Osteocyte (in vitro differentiated cells): ENCODE results near the gene AKAP13. TPM values are rescaled to one million over a fixed set of nuclear protein-coding genes. Genes with fewer than 3 reads are reported as not detected.

Experiments
- DNase-seq: peaks from one replicate; pipeline ENCODE4 v3.0.0; 2021; ENCODE audit warnings: mixed read lengths; ENCODE audit not compliant: unreplicated experiment; ENCODE audit errors: extremely low spot score
- H3K27ac Mint-ChIP-seq: one replicate; pipeline ENCODE4 v1.8.0; 2021; ENCODE audit warnings: mild to moderate bottlenecking, mixed read lengths; ENCODE audit not compliant: unreplicated experiment
- H3K27me3 Mint-ChIP-seq: one replicate; pipeline ENCODE4 v1.8.0; 2021; ENCODE audit warnings: mixed read lengths; ENCODE audit not compliant: unreplicated experiment
- H3K36me3 Mint-ChIP-seq: one replicate; pipeline ENCODE4 v1.8.0; 2021; ENCODE audit warnings: mixed read lengths; ENCODE audit not compliant: unreplicated experiment
- H3K4me1 Mint-ChIP-seq: one replicate; pipeline ENCODE4 v1.8.0; 2021; ENCODE audit warnings: mixed read lengths; ENCODE audit not compliant: unreplicated experiment
- H3K4me3 Mint-ChIP-seq: one replicate; pipeline ENCODE4 v1.8.0; 2021; ENCODE audit warnings: mild to moderate bottlenecking, moderate library complexity, mixed read lengths; ENCODE audit not compliant: unreplicated experiment
- H3K9me3 Mint-ChIP-seq: one replicate; pipeline ENCODE4 v1.8.0; 2021; ENCODE audit warnings: mixed read lengths; ENCODE audit not compliant: unreplicated experiment
- CTCF ChIP-seq: fragments of 200-600 bp; sonication (generic); IDR thresholded peaks from 2 replicates; pipeline ENCODE4 v1.5.0; 2021; ENCODE audit warnings: antibody characterized with exemption, mild to moderate bottlenecking, moderate library complexity
- total RNA-seq: library from RNA; stranded (reverse); gene quantifications from 2 replicates; pipeline ENCODE4 v1.2.1, GENCODE V29; 2021

AKAP13 gene
- total RNA-seq, 1 donor from 2014 or later = 146 TPM

- H3K27ac Mint-ChIP-seq = no peak overlapping the region
- peaks cover 16% of the 10 kb centered on the region for H3K4me1 Mint-ChIP-seq
- DNase-seq = no peak
- H3K36me3 Mint-ChIP-seq = peaks cover 17% of the 10 kb centered on the region
- no peaks in the 10 kb centered on the region for H3K27me3 Mint-ChIP-seq
- no peak overlapping the region for H3K4me3 Mint-ChIP-seq
- H3K9me3 Mint-ChIP-seq = no peaks in the 10 kb centered on the region
- TF ChIP-seq CTCF = no peak
These were observed 178.4 kb downstream of the AKAP13 start for GRCh38 chr15:85558848-85559247.

DNA sequence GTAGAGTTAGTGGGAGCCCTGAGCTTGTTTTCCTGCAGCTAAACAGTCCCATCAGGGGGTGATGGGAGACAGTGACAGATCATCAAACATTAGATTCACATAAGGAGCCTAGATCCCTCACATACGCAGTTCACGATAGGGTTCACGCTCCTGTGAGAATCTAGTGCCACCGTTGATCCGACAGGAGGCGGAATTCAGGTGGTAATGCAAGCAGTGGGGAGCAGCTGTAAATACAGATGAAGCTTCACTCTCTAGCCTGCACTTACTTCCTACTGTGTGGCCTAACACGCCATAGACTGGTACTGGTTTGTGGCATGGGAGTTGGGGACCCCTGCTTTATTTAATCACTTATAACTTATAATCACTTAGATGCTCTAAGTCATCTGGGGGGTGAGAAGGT is 179.1 kb downstream of the AKAP13 start:
- no peaks in the 10 kb centered on the region for H3K27me3 Mint-ChIP-seq

DNA sequence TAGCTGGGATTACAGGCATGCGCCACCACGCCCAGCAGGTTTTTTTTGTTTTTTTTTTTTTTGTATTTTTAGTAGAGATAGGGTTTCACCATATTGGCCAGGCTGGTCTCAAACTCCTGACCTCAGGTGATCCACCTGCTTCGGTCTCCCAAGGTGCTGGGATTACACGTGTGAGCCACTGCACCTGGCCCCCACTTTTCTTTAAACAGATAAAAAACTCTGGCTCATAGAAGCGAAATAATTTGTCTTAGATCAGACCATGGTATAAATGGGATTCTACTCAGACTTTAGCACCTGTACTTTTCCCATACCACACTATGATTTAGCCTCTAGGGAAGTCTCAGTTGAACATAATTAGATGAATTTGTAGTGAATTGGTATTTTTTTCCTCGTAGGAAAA is 182.4 kb downstream of the AKAP13 start:
- peaks cover 24% of the 10 kb centered on the region for H3K4me1 Mint-ChIP-seq
- no peaks in the 10 kb centered on the region for H3K9me3 Mint-ChIP-seq
- no peak for DNase-seq
- peak overlapping the region; percentile 70 for H3K27ac Mint-ChIP-seq
- TF ChIP-seq CTCF = no peak
- H3K36me3 Mint-ChIP-seq = peaks cover 8% of the 10 kb centered on the region
- H3K27me3 Mint-ChIP-seq = no peaks in the 10 kb centered on the region
- no peak overlapping the region for H3K4me3 Mint-ChIP-seq

More for the DNA sequence above, 179.1 kb downstream of the AKAP13 start:
- H3K4me3 Mint-ChIP-seq = no peak overlapping the region
- no peaks in the 10 kb centered on the region for H3K9me3 Mint-ChIP-seq
- DNase-seq = no peak
- H3K27ac Mint-ChIP-seq = no peak overlapping the region
- no peak for TF ChIP-seq CTCF
- H3K4me1 Mint-ChIP-seq = peaks cover 22% of the 10 kb centered on the region
- peaks cover 12% of the 10 kb centered on the region for H3K36me3 Mint-ChIP-seq

GRCh38 chr15:85563328-85563727 is 182.9 kb downstream of the AKAP13 start:
- no peak for DNase-seq
- Mint-ChIP-seq H3K27me3 (no peaks in the 10 kb centered on the region), H3K36me3 (peaks cover 3% of the 10 kb centered on the region), H3K4me3 (no peak overlapping the region), H3K27ac (peak overlapping the region; percentile 70), H3K4me1 (peaks cover 27% of the 10 kb centered on the region), H3K9me3 (no peaks in the 10 kb centered on the region)
- no peak for TF ChIP-seq CTCF

DNA sequence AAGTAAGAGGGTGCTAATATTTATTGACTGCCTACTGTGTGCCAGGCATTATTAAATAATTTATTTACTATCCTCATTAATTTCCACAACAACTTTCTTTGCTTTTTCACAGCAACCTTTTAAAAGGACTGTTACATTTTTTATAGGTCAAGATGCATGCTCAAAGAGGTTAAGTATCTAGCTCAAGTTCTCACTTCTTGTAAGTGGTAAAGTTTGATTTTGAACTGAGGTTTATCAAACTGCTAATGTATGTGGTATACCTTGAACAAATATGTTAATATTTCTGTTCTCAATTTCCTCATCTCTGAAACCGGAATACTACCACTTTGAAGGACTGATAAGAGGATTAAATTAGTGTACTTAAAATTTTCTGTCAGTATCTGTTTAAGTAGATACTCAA is 183.3 kb downstream of the AKAP13 start:
- no peaks in the 10 kb centered on the region for H3K27me3 Mint-ChIP-seq
- peaks cover 26% of the 10 kb centered on the region for H3K4me1 Mint-ChIP-seq
- no peak overlapping the region for H3K4me3 Mint-ChIP-seq
- H3K9me3 Mint-ChIP-seq = no peaks in the 10 kb centered on the region
- no peak for TF ChIP-seq CTCF
- no peaks in the 10 kb centered on the region for H3K36me3 Mint-ChIP-seq
- H3K27ac Mint-ChIP-seq = peak overlapping the region; percentile 70
- DNase-seq = no peak
